ENCODE measurements around the gene WDPCP.

Gene WDPCP

DNA sequence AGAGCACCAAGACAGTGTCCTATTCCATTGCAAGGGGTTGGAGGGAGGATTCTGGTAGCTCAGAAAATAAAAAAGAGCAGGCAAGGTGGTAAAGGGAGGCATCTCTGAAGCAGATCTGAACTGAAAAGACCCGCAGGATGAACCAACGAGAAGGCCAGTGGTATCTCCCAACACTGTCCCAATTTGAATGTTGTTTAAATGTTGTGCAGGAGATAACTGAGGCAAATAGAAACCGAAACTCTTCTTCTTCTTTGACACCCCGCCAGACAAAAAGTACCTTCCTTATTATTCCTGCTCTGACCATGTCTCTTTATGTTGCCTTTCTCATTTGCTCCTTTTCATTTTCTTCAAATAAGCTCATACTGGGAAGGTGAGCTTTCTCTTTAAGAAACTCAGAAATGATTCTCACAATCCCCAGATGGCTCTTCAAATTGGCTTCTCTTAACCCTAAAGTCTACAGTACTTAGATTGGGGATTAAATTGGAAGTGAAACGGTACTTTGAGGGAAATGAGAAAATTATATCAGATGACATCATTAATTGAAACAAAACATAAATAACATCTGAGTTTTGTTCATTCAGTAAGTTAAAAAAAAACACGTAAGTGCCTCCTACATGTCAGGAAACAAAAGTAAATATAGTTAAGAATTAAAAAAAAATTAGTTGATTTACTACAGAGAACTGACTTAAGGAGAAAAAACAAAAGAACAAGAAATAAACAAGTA lies 143.6 kb downstream of the WDPCP start:
- DNase-seq (ENCODE audit: low read depth in 1 of 2, low spot score in 1 of 2): no peak
- in situ Hi-C loops (cut with HindIII; ENCODE audit: low pct_unique_long_range_greater_than_20kb, low sequenced_read_pairs): no loop called here
- no peak for TF ChIP-seq JUND (IDR thresholded peaks at IDR 0.05; ENCODE audit: low read depth)

DNA sequence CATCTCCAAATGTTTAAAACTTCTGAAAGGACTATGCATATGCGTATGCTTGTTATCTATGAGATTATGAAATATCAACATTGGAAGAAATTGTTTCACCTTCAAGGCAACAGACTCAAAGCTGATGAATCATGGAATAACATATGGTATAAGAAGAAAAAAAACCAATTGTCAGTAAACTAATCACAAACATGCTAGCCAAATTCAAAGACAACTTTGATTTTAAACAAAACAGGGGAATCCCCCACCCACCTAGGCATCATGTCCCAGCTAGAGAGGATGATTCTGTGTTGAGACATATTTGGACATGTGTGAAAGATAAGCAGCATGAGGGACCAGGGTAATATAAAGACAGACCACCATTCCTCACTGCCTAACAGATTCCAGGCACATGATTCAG lies 147.7 kb downstream of the WDPCP start:
- in situ Hi-C loops (cut with HindIII; ENCODE audit: low pct_unique_long_range_greater_than_20kb, low sequenced_read_pairs): no loop called here
- no peak for DNase-seq (ENCODE audit: low read depth in 1 of 2, low spot score in 1 of 2)
- TF ChIP-seq JUND (IDR thresholded peaks at IDR 0.05; ENCODE audit: low read depth): no peak

- no peak for TF ChIP-seq JUND (IDR thresholded peaks at IDR 0.05; ENCODE audit: low read depth)
- no peak for DNase-seq (ENCODE audit: low read depth in 1 of 2, low spot score in 1 of 2)
- in situ Hi-C loops (cut with HindIII; ENCODE audit: low pct_unique_long_range_greater_than_20kb, low sequenced_read_pairs): no loop called here
Measured at GRCh38 chr2:63438181-63438580, 150.1 kb downstream of the WDPCP start.

GRCh38 chr2:63436488-63436887 lies 151.8 kb downstream of the WDPCP start:
- no peak for TF ChIP-seq JUND (IDR thresholded peaks at IDR 0.05; ENCODE audit: low read depth)
- DNase-seq (ENCODE audit: low read depth in 1 of 2, low spot score in 1 of 2): no peak
- in situ Hi-C loops (cut with HindIII; ENCODE audit: low pct_unique_long_range_greater_than_20kb, low sequenced_read_pairs): no loop called here

DNA sequence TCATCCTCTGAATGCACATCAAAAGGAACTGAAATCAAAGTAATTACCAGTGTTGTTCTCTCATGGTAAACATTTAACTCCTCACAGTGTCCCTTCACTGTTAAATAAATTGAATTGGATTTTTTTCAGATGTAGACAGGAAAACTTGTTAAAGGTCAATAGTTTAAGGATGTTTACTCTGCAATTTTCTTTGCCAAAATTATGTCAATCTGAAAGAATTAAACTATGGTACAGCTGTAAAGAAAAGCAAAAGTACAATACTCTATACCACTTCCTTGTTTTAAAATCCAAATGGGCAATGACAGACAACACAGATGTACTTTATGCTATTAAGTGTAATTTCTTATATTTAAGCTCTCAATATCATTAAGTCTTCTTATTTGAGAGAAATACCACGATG lies 153.2 kb downstream of the WDPCP start:
- in situ Hi-C loops (cut with HindIII; ENCODE audit: low pct_unique_long_range_greater_than_20kb, low sequenced_read_pairs): no loop called here
- no peak for TF ChIP-seq JUND (IDR thresholded peaks at IDR 0.05; ENCODE audit: low read depth)
- no peak for DNase-seq (ENCODE audit: low read depth in 1 of 2, low spot score in 1 of 2)

DNA sequence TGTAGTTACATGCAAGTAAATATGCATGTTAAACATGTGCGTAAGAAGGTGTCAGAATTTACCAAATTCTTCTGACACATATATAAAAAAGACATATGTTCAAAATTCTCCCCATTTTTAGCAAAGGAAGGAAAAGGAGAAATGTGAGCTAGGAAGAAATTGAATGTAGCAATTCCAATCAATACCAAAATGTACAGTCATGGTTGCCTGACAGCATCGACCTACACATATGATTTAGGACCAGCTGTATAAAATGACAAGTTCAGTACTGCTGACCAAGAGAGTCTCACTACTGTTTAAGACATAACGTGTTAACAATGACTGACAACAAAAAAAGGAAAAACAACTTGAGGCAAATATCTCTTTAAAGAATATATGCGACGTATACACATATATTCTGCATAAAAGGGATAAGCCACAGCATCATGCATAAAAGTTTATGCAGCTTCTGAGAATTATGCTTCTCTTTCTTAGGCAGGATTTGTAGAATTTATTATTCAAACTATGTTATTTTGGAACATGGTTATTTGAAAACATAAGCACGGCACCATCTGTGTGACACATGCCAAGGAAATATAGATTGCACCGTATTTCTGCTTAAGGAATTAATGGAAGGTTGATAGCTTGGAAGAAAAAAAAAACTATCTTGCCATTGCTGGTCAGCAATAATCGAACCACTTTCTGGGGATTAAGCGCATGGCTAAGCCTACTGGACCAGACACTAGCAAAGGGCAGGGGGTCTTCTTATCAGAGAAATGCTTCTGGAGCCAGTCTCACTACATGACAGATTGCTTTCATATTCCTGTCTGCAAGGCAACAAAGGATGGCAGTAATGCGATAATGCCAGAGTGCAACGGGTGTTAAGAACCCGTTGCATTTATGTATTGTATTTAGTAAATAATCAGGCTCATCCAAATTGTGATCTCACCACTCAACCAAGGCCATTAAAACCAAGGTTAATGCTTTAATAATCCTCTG lies 154.0 kb downstream of the WDPCP start:
- in situ Hi-C loops (cut with HindIII; ENCODE audit: low pct_unique_long_range_greater_than_20kb, low sequenced_read_pairs): no loop called here
- no peak for DNase-seq (ENCODE audit: low read depth in 1 of 2, low spot score in 1 of 2)
- no peak for TF ChIP-seq JUND (IDR thresholded peaks at IDR 0.05; ENCODE audit: low read depth)

DNA sequence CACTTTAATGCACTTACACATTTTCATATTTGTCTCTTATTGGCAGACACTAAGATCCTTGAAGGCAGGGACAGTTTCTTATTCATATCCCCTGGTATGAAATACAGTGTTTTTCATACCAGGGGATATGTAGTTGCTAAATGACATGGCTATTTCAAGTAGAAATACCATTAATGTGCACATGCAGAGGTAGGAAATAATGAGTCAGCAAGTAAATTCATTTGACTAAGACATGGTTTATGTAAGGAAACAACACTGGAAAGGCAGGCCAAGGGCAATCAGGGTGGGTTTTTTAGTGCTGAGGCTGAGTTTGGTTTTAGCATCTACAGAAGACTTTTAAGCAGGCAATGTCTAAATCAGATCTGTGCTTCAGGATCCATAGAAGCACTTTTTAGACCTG lies 155.9 kb downstream of the WDPCP start:
- TF ChIP-seq JUND (IDR thresholded peaks at IDR 0.05; ENCODE audit: low read depth): no peak
- in situ Hi-C loops (cut with HindIII; ENCODE audit: low pct_unique_long_range_greater_than_20kb, low sequenced_read_pairs): no loop called here
- DNase-seq (ENCODE audit: low read depth in 1 of 2, low spot score in 1 of 2): no peak

DNA sequence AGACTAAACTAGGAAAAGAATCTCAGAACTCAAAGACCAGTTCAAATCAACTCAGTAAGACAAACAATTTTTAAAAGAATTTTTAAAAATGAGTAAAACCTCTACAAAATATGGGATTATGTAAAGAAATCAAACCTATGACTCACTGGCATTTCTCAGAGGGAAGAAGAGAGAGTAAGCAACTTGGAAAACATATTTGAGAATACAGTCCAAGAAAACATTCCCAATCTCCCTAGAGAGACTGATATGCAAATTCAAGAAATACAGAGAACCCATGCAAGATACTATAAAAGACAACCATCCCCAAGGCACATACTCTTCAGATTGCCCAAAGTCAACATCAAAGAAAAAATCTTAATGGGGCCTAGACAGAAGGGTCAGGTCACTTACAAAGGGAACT lies 162.7 kb downstream of the WDPCP start:
- in situ Hi-C loops (cut with HindIII; ENCODE audit: low pct_unique_long_range_greater_than_20kb, low sequenced_read_pairs): no loop called here
- no peak for TF ChIP-seq JUND (IDR thresholded peaks at IDR 0.05; ENCODE audit: low read depth)
- DNase-seq (ENCODE audit: low read depth in 1 of 2, low spot score in 1 of 2): no peak

DNA sequence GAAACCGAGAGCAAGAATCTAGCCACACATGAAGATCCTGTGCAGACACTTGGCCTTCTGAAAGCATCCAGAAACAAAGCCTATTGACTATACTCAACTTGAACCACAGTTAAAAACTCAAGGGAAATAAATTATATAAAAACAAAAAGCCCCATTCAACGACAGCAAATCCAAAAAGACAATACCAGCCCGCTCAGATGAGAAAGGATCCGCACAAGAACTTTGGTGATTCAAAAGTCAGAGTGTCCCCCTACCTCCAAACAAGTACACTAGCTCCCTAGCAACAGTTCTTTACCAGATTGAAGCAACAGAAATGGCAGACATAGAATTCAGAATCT lies 163.2 kb downstream of the WDPCP start:
- in situ Hi-C loops (cut with HindIII; ENCODE audit: low pct_unique_long_range_greater_than_20kb, low sequenced_read_pairs): no loop called here
- no peak for TF ChIP-seq JUND (IDR thresholded peaks at IDR 0.05; ENCODE audit: low read depth)

DNA sequence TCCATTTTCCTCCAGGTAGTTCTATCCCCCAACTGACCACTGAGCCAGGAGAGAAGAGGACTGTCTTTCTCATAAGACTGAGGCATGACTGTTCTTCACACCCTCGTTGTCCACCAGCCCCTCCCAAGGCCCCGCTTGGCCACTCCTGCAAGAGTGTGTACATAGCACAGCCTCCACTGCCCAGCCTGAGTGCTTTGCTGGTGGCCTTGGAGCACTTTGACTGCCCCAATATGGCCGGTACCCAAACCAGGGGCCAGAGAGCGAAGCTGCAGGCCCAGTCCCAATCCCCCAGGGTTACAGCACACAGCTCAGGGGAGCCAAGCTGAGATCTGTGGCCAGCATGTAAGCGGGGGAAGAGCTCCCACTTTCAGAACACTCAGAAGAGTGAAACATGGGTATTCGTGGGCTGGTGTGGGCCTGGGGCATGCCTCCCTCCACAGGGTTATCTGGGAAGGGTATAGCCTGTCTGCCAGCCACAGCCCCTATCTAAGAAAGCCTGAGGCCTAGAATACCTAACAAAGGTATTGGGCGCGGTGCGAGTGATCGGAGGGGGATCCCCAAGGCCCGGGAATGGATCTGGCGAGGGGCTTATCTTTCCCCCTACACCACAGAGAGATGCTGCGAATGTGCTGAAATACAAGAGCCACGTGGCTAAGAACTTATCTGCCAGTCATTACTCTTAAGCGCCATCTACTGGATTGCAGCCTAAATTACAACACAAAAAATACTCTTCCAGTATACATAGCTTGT lies 163.8 kb downstream of the WDPCP start:
- no peak for TF ChIP-seq JUND (IDR thresholded peaks at IDR 0.05; ENCODE audit: low read depth)
- in situ Hi-C loops (cut with HindIII; ENCODE audit: low pct_unique_long_range_greater_than_20kb, low sequenced_read_pairs): no loop called here

More for the DNA sequence above, 163.2 kb downstream of the WDPCP start:
- DNase-seq (ENCODE audit: low read depth in 1 of 2, low spot score in 1 of 2): no peak

DNA sequence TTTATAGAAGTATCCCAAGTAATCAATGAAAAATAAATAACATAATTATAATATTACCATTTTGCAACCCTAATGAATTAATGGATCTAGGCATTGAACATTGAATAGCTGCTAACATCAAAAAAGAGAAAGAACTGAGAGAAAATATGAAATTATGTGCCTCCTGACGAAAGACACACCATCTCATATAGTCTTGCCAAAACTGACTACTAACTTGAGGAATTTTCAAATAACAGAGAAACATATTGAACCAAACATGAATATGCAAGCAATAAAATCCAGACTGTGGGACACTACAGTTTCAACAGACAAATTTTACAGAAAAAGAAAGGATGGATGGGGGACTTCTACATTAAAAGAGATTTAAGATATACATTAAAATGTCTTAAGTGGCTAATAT lies 165.7 kb downstream of the WDPCP start:
- no peak for TF ChIP-seq JUND (IDR thresholded peaks at IDR 0.05; ENCODE audit: low read depth)
- DNase-seq (ENCODE audit: low read depth in 1 of 2, low spot score in 1 of 2): no peak
- in situ Hi-C loops (cut with HindIII; ENCODE audit: low pct_unique_long_range_greater_than_20kb, low sequenced_read_pairs): no loop called here

More for the DNA sequence above, 163.8 kb downstream of the WDPCP start:
- DNase-seq (ENCODE audit: low read depth in 1 of 2, low spot score in 1 of 2): peak in 1 of 2 experiments; percentile 59

DNA sequence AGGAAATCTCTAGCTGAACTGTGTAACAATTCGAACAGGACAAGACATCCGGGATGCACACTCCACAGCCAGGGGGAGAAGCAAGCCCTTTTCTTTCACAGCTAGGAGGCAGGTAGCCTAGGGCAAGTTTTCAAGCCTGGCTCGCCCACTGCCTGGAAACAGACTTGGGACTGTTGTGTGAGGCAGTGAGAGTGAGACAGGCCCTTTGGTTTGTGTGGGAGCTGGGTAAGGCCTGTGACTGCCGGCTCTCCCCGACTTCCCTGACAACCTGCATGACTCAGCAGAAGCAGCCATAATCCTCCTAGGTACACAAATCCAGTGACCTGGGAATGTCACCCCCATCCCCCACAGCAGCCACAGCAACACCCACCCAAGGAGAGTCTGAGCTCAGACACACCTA lies 179.7 kb downstream of the WDPCP start:
- DNase-seq (ENCODE audit: low read depth in 1 of 2, low spot score in 1 of 2): no peak
- TF ChIP-seq JUND (IDR thresholded peaks at IDR 0.05; ENCODE audit: low read depth): no peak
- in situ Hi-C loops (cut with HindIII; ENCODE audit: low pct_unique_long_range_greater_than_20kb, low sequenced_read_pairs): no loop called here
